Trophoblast cell (in vitro differentiated cells and primary cell): ENCODE data around the gene FSTL5.
"Not testable (repeated sequence)": the region's sequence is repeated elsewhere in the genome, so short reads cannot be mapped to it uniquely, and the experiment has no call there.

ENCODE experiments used
- DNase-seq, 2 donors: peaks; one replicate each; pipeline ENCODE4 v3.0.0-alpha.2; 2016
- H2AFZ ChIP-seq: 2 replicates; pipeline ENCODE4 v1.6.1; 2013; ENCODE audit warnings: low read length, moderate library complexity, mild to moderate bottlenecking; ENCODE audit not compliant: insufficient read depth, poor library complexity
- H2AK5ac ChIP-seq: 2 replicates; pipeline ENCODE4 v1.6.1; 2013; ENCODE audit warnings: mild to moderate bottlenecking, low read length
- H2BK120ac ChIP-seq: 2 replicates; pipeline ENCODE4 v1.6.1; 2013; ENCODE audit warnings: low read length, mild to moderate bottlenecking, moderate library complexity; ENCODE audit not compliant: insufficient read depth, poor library complexity
- H2BK12ac ChIP-seq: 2 replicates; pipeline ENCODE4 v1.6.1; 2013; ENCODE audit warnings: mild to moderate bottlenecking, low read length, moderate library complexity
- H2BK5ac ChIP-seq: 2 replicates; pipeline ENCODE4 v1.6.1; 2013; ENCODE audit warnings: low read length, low read depth, moderate library complexity, mild to moderate bottlenecking; ENCODE audit not compliant: poor library complexity
- H3K14ac ChIP-seq: 2 replicates; pipeline ENCODE4 v1.6.1; 2013; ENCODE audit warnings: mild to moderate bottlenecking, low read length
- H3K18ac ChIP-seq: 2 replicates; pipeline ENCODE4 v1.6.1; 2013; ENCODE audit warnings: mild to moderate bottlenecking, low read length
- H3K23ac ChIP-seq: 2 replicates; pipeline ENCODE4 v1.6.1; 2013; ENCODE audit warnings: low read length
- H3K27ac ChIP-seq: 2 replicates; pipeline ENCODE4 v1.5.1; 2013; ENCODE audit warnings: low read depth, mild to moderate bottlenecking, inconsistent platforms, low read length, moderate library complexity
- H3K27me3 ChIP-seq: 2 replicates; pipeline ENCODE4 v1.6.1; 2013; ENCODE audit warnings: inconsistent platforms, mild to moderate bottlenecking, low read length, moderate library complexity; ENCODE audit not compliant: insufficient read depth
- H3K36me3 ChIP-seq, 2 experiments: 1 replicate in 1 of 2; 2 replicates in 1 of 2; pipeline ENCODE4 v1.6.1; 2013; ENCODE audit warnings: low read length in 2 of 2, mild to moderate bottlenecking in 2 of 2, moderate library complexity in 1 of 2; ENCODE audit not compliant: insufficient read depth in 2 of 2, control insufficient read depth in 1 of 2
- H3K4ac ChIP-seq: 2 replicates; pipeline ENCODE4 v1.6.1; 2013; ENCODE audit warnings: low read depth, mild to moderate bottlenecking, low read length, moderate library complexity
- H3K4me1 ChIP-seq, 2 experiments: 1 replicate in 1 of 2; 2 replicates in 1 of 2; pipeline ENCODE4 v1.6.1; 2013; ENCODE audit warnings: low read length in 2 of 2, mild to moderate bottlenecking in 2 of 2, moderate library complexity in 1 of 2; ENCODE audit not compliant: insufficient read depth in 2 of 2, control insufficient read depth in 1 of 2
- H3K4me2 ChIP-seq: 2 replicates; pipeline ENCODE4 v1.6.1; 2013; ENCODE audit warnings: inconsistent platforms, mild to moderate bottlenecking, low read length, moderate library complexity
- H3K4me3 ChIP-seq: 2 replicates; pipeline ENCODE4 v1.5.1; 2013; ENCODE audit warnings: mild to moderate bottlenecking, low read depth, low read length, inconsistent platforms
- H3K79me1 ChIP-seq: one replicate; pipeline ENCODE4 v1.6.1; 2013; ENCODE audit warnings: low read length
- H3K79me2 ChIP-seq: 2 replicates; pipeline ENCODE4 v1.6.1; 2013; ENCODE audit warnings: low read length, mild to moderate bottlenecking; ENCODE audit not compliant: control insufficient read depth, insufficient read depth, poor library complexity
- H3K9ac ChIP-seq: 2 replicates; pipeline ENCODE4 v1.6.1; 2013; ENCODE audit warnings: mild to moderate bottlenecking, low read length
- H3K9me3 ChIP-seq: 2 replicates; pipeline ENCODE4 v1.6.1; 2013; ENCODE audit warnings: low read depth, mild to moderate bottlenecking, control low read depth, inconsistent platforms, low read length; ENCODE audit not compliant: insufficient read depth
- H4K12ac ChIP-seq: 2 replicates; pipeline ENCODE4 v1.6.1; 2013; ENCODE audit warnings: low read depth, mild to moderate bottlenecking, low read length, moderate library complexity
- H4K8ac ChIP-seq: 2 replicates; pipeline ENCODE4 v1.6.1; 2013; ENCODE audit warnings: low read depth, mild to moderate bottlenecking, low read length, moderate library complexity
- H4K91ac ChIP-seq: one replicate; pipeline ENCODE4 v1.6.1; 2013; ENCODE audit warnings: low read depth, mild to moderate bottlenecking, low read length, moderate library complexity
- WGBS: extraction: QIAGEN DNeasy Blood & Tissue Kit; methylation state at CpG from one replicate; pipeline ENCODE4 v1.1.7; 2013; ENCODE audit warnings: missing lambda C conversion rate; ENCODE audit not compliant: insufficient read length, insufficient coverage; ENCODE audit errors: extremely low coverage; 5-methylcytosine and 5-hydroxymethylcytosine counted together

The FSTL5 gene

DNA sequence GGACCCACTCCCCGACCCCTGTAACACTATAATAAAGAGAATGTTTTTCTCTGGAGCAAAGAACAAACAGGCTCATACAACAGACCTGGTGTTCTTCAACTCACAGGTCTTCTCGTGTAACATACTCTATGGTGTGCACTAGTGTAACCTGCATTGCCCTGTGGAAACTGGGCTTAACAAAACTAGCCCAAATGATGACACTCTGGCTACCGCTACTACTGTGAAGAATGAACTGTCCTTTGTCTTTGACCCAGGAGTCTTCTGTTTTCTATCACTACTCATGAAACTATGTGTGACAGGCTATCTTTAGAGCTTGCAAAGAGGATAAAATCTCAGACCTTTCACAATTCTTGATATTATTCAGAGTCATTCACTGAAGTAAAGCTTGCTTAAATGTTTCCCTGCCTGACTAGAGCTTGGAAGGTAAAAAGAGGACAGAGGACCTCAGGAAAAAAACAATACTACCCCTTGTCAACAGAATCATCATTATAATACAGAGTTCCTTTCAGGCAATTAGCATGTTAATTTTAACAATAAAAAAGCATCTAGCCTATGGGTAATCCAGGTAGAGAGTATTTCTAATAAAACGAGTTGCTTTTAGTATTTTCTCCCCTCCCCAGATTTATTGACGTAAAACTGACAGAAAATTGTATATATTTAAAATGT is 59.2 kb downstream of the FSTL5 start:
- Histone ChIP-seq H3K18ac (no peak overlapping the region), H3K23ac (no peak overlapping the region), H3K27me3 (no peaks in the 10 kb centered on the region), H3K79me1 (no peaks in the 10 kb centered on the region), H3K36me3 (no peaks in the 10 kb centered on the region), H3K27ac (no peak overlapping the region), H2BK12ac (no peak overlapping the region), H3K4ac (no peak overlapping the region), H3K4me3 (no peak overlapping the region), H2AFZ (no peak overlapping the region), H2BK5ac (no peak overlapping the region), H3K9ac (no peak overlapping the region), H2AK5ac (no peak overlapping the region), H4K12ac (no peak overlapping the region), H3K9me3 (no peaks in the 10 kb centered on the region), H3K4me2 (no peak overlapping the region), H4K8ac (no peak overlapping the region), H3K4me1 (no peaks in the 10 kb centered on the region), H4K91ac (no peak overlapping the region), H2BK120ac (no peak overlapping the region), H3K14ac (no peak overlapping the region), H3K79me2 (no peaks in the 10 kb centered on the region)
- DNase-seq: no peak
- no CpG with 5 or more reads among the region's 5 CpGs for WGBS

GRCh38 chr4:162103908-162104307 is 59.9 kb downstream of the FSTL5 start:
- H3K4me1 ChIP-seq, H3K23ac ChIP-seq, H3K18ac ChIP-seq, H4K8ac ChIP-seq, H2BK12ac ChIP-seq, H3K27ac ChIP-seq, H3K79me1 ChIP-seq, H3K36me3 ChIP-seq, H3K14ac ChIP-seq, H4K91ac ChIP-seq, H3K27me3 ChIP-seq, H2BK120ac ChIP-seq, H2BK5ac ChIP-seq, H3K79me2 ChIP-seq, H3K4me3 ChIP-seq, H2AK5ac ChIP-seq, H2AFZ ChIP-seq, DNase-seq, H3K9ac ChIP-seq, H3K9me3 ChIP-seq, H3K4ac ChIP-seq, H3K4me2 ChIP-seq, H4K12ac ChIP-seq: not testable (repeated sequence)
- WGBS: no CpG with 5 or more reads among the region's 12 CpGs

DNA sequence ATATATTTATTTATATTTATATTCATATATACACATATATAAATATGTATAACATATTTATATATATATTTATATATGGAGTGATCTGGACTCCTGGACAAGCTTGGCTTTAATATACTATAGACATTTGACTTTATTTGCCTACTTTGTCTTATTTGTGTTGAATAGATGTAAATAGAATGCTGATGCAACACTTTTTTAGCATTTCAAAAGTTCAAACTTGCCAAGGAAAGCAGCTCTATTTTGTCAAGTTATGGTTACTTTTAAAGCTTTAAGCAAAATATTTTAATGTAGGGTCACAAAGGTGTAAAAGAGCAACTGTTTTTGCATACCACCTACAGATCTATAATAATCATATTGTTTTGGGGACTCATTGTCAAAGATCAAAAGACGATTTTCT is 61.1 kb downstream of the FSTL5 start:
- Histone ChIP-seq H3K4me1 (no peaks in the 10 kb centered on the region), H3K18ac (no peak overlapping the region), H3K27ac (no peak overlapping the region), H3K36me3 (no peaks in the 10 kb centered on the region), H3K4ac (no peak overlapping the region), H2BK12ac (no peak overlapping the region), H4K91ac (no peak overlapping the region), H2AFZ (no peak overlapping the region), H3K4me3 (no peak overlapping the region), H3K9me3 (no peaks in the 10 kb centered on the region), H3K4me2 (no peak overlapping the region), H3K9ac (no peak overlapping the region), H2BK5ac (no peak overlapping the region), H2BK120ac (no peak overlapping the region), H2AK5ac (no peak overlapping the region), H3K23ac (no peak overlapping the region), H3K14ac (no peak overlapping the region), H3K79me2 (no peaks in the 10 kb centered on the region), H3K79me1 (no peaks in the 10 kb centered on the region), H3K27me3 (no peaks in the 10 kb centered on the region), H4K8ac (no peak overlapping the region), H4K12ac (no peak overlapping the region)
- no CpG with 5 or more reads among the region's 1 CpG for WGBS
- DNase-seq: no peak

GRCh38 chr4:162101337-162101736 is 62.5 kb downstream of the FSTL5 start:
- Histone ChIP-seq H3K4me2 (no peak overlapping the region), H3K4me3 (no peak overlapping the region)

More at GRCh38 chr4:162101337-162101736, 62.5 kb downstream of the FSTL5 start:
- WGBS: no CpG with 5 or more reads among the region's 1 CpG
- no peak overlapping the region for H3K18ac ChIP-seq
- no peaks in the 10 kb centered on the region for H3K36me3 ChIP-seq
- H3K14ac ChIP-seq: no peak overlapping the region
- no peaks in the 10 kb centered on the region for H3K4me1 ChIP-seq
- no peak overlapping the region for H4K12ac ChIP-seq
- no peak overlapping the region for H3K4ac ChIP-seq
- H3K79me1 ChIP-seq: no peaks in the 10 kb centered on the region
- H3K23ac ChIP-seq: no peak overlapping the region
- no peak overlapping the region for H2BK5ac ChIP-seq
- no peak overlapping the region for H2AK5ac ChIP-seq
- no peak overlapping the region for H4K8ac ChIP-seq
- H3K27ac ChIP-seq: no peak overlapping the region
- H3K79me2 ChIP-seq: no peaks in the 10 kb centered on the region
- no peaks in the 10 kb centered on the region for H3K27me3 ChIP-seq
- H2BK12ac ChIP-seq: no peak overlapping the region
- H2BK120ac ChIP-seq: no peak overlapping the region
- no peaks in the 10 kb centered on the region for H3K9me3 ChIP-seq
- DNase-seq: no peak
- H2AFZ ChIP-seq: no peak overlapping the region
- no peak overlapping the region for H4K91ac ChIP-seq
- H3K9ac ChIP-seq: no peak overlapping the region
